T-helper 17 cell (primary cell): Measurements from ENCODE around the gene GH2. TPM values are rescaled to one million over a fixed set of nuclear protein-coding genes. Genes with fewer than 3 reads are reported as not detected.
"Not testable (repeated sequence)": the region's sequence is repeated elsewhere in the genome, so short reads cannot be mapped to it uniquely, and the experiment has no call there.

Source experiments
- ATAC-seq: fragments of 150-1000 bp; cut with Tn5 transposase; 2 replicates; pipeline ENCODE4 v1.10.0; 2021; ENCODE audit warnings: mild to moderate bottlenecking, moderate library complexity
- DNase-seq, 3 donors: peaks; one replicate each; pipeline versions ENCODE4 v3.0.0 to v3.0.0-alpha.2; 2020 to 2021
- H3K9me3 ChIP-seq: one replicate; pipeline ENCODE4 v1.7.0; 2013; ENCODE audit warnings: low read length, mild to moderate bottlenecking; ENCODE audit not compliant: control insufficient read depth, poor library complexity, severe bottlenecking
- H3K27ac Mint-ChIP-seq: one replicate; pipeline ENCODE4 v1.8.0; 2022; ENCODE audit warnings: mild to moderate bottlenecking, moderate library complexity, mixed read lengths
- H3K27me3 Mint-ChIP-seq: one replicate; pipeline ENCODE4 v1.8.0; 2022; ENCODE audit warnings: mixed read lengths
- H3K36me3 Mint-ChIP-seq: one replicate; pipeline ENCODE4 v1.8.0; 2022; ENCODE audit warnings: low read depth, mixed read lengths
- H3K4me1 Mint-ChIP-seq: one replicate; pipeline ENCODE4 v1.8.0; 2022; ENCODE audit warnings: mild to moderate bottlenecking, mixed read lengths
- H3K4me3 Mint-ChIP-seq: one replicate; pipeline ENCODE4 v1.8.0; 2022; ENCODE audit warnings: mild to moderate bottlenecking, moderate library complexity, mixed read lengths
- total RNA-seq, 4 donors: library from RNA in 2 of 4; stranded (reverse) in 2 of 4; gene quantifications; one replicate each; pipeline ENCODE4 v1.2.3 and lab custom pipeline; 2022 to 2026

Gene GH2
- total RNA-seq = not detected
- 0 reads per million in 2 donors for total RNA-seq (lab: John Stamatoyannopoulos, UW)

DNA sequence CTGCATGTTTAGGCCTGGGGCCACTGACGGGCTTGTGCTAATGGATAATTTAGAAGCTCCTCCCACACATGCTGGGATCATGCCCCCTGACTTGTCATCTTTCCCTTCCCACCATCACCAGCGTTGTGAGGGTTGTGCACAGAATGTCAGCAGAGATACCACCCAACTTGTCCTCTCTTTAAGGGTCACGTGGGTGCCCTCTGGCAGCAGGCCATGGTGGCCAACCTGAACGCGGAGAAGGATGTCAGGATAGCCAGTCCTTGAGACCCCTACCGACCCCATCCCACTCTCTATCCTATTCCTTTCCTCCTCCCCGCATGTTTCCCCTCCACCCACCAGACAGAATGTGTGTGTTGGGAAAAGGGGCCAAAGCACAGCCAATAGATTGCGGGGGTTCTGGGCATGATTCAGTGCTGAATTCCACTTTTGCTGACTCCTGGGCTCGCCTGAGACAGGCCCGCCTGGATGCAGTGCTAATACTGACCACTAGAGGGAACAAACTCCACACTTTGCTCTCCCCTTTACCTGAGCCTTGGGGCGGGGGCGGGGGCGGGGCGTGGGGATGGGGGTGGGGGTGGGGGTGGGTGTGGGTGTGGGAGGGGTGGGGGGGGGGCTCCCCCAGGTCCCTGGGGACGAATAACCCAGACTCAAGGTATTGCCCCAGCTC is at the start of gene GH2:
TSS of gene GH2 (minus strand) at position 10 of the 667 bp plus-strand sequence. CDS start 143 bp downstream, outside the sequence.
- Mint-ChIP-seq H3K4me3 (no peak within 1 kb of the TSS), H3K27ac (no peak within 1 kb of the TSS), H3K27me3 (peaks cover 9% of the 10 kb centered on the region), H3K36me3 (no peaks in the 10 kb centered on the region), H3K4me1 (peaks cover 3% of the 10 kb centered on the region)
- no peaks in the 10 kb centered on the region for H3K9me3 ChIP-seq
- peak; percentile 21 to 60 (median 41) for DNase-seq
- peak; percentile 95 for ATAC-seq

DNA sequence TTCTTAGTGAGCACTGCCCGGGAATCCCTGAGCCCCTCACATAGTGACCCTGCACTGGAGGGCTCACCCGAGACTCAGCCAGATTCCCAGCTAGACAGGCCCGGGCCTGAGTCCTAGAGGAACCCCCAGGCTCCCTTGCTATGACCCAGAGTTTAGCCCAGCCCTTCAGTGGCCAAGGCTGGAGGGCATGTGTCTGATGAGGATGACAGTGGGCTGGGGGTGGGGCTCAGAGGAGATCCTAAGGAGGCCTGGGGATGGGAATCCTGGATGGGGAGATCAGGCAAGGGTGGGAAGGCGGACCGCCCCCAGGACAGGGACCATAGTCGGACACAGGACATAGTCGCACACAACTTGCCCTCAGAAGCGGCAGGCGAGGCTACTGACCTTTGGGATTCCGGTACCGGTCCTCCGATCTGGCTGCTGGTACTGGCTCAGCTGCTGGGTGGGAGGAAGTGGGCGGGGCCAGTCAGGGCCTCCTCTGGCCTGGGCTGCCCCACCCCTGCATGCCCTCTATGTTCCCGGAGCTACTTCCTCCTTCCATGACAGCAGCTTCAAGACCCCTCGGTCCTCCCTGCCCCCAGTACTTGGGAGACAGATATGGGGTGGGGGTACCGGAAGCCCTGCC is 49.3 kb upstream of the GH2 start:
- H3K27me3 Mint-ChIP-seq = no peaks in the 10 kb centered on the region
- no peaks in the 10 kb centered on the region for H3K9me3 ChIP-seq
- H3K4me3 Mint-ChIP-seq = peak overlapping the region; percentile 96

GRCh38 chr17:63929860-63930766 is 48.4 kb upstream of the GH2 start:
- Mint-ChIP-seq H3K4me1 (peaks cover 18% of the 10 kb centered on the region), H3K36me3 (no peaks in the 10 kb centered on the region), H3K27me3 (no peaks in the 10 kb centered on the region), H3K27ac (peak overlapping the region; percentile 87), H3K4me3 (peak overlapping the region; percentile 96)
- DNase-seq (no peak), ATAC-seq (no peak)
- no peaks in the 10 kb centered on the region for H3K9me3 ChIP-seq

More for the DNA sequence above, 49.3 kb upstream of the GH2 start:
- peaks cover under 1% of the 10 kb centered on the region for H3K36me3 Mint-ChIP-seq
- DNase-seq (peak; percentile 23 to 59 (median 54)), ATAC-seq (peak; percentile 74)
- peak overlapping the region; percentile 87 for H3K27ac Mint-ChIP-seq
- peaks cover 19% of the 10 kb centered on the region for H3K4me1 Mint-ChIP-seq

DNA sequence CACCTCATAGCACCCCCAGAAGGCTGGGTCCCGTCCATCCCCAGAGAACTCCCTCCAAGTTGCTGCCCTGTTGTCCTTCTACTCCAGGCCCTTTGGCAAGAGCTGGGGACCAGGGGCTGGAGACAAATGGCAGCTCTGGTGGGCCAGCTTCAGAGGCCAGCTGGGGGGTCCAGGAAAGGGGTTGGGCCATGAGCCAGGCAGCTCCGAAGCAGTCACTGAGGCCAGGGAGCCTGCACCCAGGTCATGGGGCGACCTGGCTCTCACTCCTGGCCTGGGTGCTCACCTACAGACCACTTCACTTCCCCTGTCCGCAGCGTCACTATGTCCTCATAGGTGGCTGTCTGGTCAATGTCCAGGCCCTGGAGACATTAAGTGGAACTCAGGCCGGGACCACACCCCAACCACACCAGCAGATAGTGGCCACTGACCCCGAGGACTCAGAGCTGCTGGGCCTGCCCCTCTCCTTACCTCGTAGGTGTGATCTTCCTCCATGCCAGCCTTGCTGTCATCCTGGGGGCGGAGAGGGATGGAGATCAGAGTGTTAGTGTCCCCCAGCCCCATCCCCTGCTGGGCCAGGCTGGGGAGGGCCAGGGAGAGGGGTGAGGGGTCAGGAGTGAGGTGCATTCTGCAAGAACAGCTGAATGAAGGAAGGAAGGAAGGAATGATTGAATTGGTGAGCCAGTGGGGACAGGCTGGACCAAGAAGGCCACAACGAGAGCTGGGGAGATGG is 47.4 kb upstream of the GH2 start:
- no peaks in the 10 kb centered on the region for H3K9me3 ChIP-seq
- no peak for ATAC-seq
- no peaks in the 10 kb centered on the region for H3K36me3 Mint-ChIP-seq
- peaks cover 18% of the 10 kb centered on the region for H3K4me1 Mint-ChIP-seq
- no peak for DNase-seq
- H3K27me3 Mint-ChIP-seq = no peaks in the 10 kb centered on the region
- H3K27ac Mint-ChIP-seq = no peak overlapping the region
- peak overlapping the region; percentile 69 for H3K4me3 Mint-ChIP-seq

DNA sequence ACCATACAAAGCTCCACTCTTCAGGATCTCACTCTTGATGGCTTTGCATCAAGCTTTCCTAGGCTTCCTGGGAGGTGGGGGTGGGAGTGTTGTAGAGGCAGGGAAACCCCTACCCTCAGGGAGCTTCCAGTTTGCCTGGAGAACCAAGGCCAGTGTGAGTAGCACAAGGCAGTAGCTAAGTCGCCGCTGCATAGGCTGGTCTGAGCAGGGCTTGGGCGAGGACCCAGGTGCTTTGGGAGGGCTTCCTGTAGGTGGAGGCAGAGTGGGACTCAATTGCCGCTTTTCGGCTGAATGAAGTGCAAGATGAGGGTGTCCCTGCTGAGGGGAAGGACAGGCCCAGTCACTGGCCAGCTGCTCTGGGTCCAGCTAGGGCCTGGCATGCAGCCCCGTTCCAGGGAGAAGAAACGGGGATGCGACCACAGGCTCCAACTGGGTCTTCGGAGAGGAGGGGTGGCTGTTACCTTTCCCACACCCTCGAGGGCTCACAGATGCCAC is 46.5 kb upstream of the GH2 start:
- no peaks in the 10 kb centered on the region for H3K9me3 ChIP-seq
- Mint-ChIP-seq H3K36me3 (no peaks in the 10 kb centered on the region), H3K4me3 (no peak overlapping the region), H3K27ac (no peak overlapping the region), H3K4me1 (peaks cover 18% of the 10 kb centered on the region), H3K27me3 (no peaks in the 10 kb centered on the region)
- DNase-seq (no peak), ATAC-seq (no peak)

DNA sequence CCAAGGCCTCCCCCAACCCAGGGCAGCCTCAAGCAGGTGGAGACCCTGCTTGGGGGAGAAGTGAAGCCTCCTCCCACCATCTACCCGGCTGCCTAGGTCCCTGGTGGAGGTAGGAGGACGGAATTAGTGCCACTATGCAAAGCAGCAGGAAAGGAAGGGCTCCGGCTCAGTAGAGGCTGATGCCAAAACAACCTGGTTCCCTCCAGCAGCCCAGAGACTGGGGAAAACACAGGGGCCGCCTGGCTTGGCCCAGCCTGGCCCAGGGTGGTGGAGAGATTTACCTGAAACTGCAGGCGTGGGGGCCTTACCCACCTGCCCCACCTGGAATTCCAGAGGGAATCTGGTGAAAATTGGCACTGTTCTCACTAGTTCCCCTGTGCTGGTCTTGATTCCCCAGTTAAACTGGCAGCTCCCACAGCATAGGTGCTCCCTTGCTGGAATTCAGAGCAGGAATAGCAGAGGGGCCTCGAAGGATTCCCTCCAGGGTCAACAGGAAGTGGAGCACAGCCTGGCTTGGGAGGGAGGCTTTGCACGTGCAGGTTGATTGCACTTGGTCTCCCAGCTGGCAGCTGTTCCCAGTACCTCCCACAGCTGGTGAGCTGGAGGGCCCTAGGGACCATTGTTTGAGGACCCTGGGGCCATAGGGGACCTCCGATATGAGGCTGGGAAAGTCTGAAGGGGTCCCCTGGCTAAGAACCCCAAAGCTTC is 45.9 kb upstream of the GH2 start:
- ATAC-seq = no peak
- Mint-ChIP-seq H3K27ac (no peak overlapping the region), H3K36me3 (no peaks in the 10 kb centered on the region), H3K4me1 (peaks cover 18% of the 10 kb centered on the region), H3K4me3 (no peak overlapping the region), H3K27me3 (no peaks in the 10 kb centered on the region)
- no peak for DNase-seq
- no peaks in the 10 kb centered on the region for H3K9me3 ChIP-seq

DNA sequence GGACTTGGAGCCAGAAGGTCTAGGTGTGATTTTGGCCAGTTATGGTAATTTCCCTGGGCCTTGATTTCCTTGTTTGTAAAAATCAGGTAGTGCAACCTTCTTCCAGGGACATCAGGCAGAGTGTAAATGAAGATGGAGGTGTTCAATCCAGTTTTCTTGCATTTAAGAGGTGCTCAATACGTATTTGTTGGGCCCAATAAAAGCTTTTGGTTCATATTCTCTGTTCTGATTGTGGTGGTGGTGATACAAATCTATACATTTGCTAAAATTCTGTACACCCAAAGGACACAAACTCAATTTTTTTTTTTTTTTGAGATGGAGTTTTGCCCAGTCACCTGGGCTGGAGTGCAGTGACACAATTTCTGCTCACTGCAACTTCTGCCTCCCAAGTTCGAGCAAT is 44.4 kb upstream of the GH2 start:
- Mint-ChIP-seq H3K4me3 (no peak overlapping the region), H3K27ac (no peak overlapping the region), H3K4me1 (peaks cover 13% of the 10 kb centered on the region), H3K27me3 (no peaks in the 10 kb centered on the region), H3K36me3 (no peaks in the 10 kb centered on the region)
- no peaks in the 10 kb centered on the region for H3K9me3 ChIP-seq
- DNase-seq (no peak), ATAC-seq (no peak)

DNA sequence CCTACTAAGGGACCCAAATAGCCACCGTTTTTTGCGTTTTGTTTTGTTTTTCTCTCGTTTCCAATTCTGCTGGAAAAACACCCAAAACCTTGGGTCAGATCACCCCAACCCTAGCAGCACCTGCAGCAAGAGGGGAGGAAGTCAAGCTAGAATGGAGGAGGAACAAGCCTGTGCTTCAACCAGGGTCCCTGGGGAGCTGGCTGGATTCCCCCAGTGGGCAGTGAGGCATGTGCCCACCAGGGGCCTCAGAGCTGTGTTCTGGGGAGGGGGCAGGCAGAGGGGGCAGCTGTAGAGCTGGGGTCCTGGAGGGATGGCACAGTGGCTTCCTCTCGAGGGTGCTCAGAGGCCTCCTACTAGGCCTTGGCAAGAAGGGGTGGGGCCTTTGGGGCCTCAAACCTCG is 43.9 kb upstream of the GH2 start:
- Mint-ChIP-seq H3K27ac (no peak overlapping the region), H3K27me3 (no peaks in the 10 kb centered on the region), H3K36me3 (no peaks in the 10 kb centered on the region), H3K4me3 (no peak overlapping the region), H3K4me1 (peaks cover 8% of the 10 kb centered on the region)
- H3K9me3 ChIP-seq = no peaks in the 10 kb centered on the region
- no peak for DNase-seq
- peak; percentile 64 for ATAC-seq

GRCh38 chr17:63922402-63922801 is 40.7 kb upstream of the GH2 start:
- H3K27me3 Mint-ChIP-seq, H3K27ac Mint-ChIP-seq, H3K4me3 Mint-ChIP-seq, H3K36me3 Mint-ChIP-seq, H3K9me3 ChIP-seq, DNase-seq: not testable (repeated sequence)
- peak; percentile 38 for ATAC-seq
- H3K4me1 Mint-ChIP-seq = peaks cover 12% of the 10 kb centered on the region

DNA sequence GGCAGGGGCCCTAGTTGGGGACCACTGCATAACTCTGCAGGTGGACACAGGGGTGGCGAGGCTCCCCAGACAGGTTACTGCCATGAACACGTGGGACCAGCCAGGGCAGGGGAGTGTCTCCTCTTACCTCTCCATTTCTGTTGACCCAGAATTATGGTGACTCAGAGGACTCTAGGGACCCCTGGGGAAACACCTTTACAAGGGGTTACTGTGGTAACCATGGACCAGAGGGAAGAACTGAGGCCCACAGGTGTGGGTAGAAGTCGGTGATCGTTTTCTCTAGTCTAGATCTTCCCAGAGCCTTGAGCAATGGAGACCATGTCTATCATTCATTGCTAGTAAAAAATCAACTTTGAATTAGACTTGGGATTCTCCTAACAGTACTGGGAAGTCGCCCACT is 39.0 kb upstream of the GH2 start:
- not testable (repeated sequence) for H3K27ac Mint-ChIP-seq, H3K4me3 Mint-ChIP-seq, DNase-seq, H3K9me3 ChIP-seq, H3K27me3 Mint-ChIP-seq, H3K36me3 Mint-ChIP-seq, ATAC-seq
- H3K4me1 Mint-ChIP-seq = peaks cover 12% of the 10 kb centered on the region

- not testable (repeated sequence) for H3K4me3 Mint-ChIP-seq, DNase-seq, H3K36me3 Mint-ChIP-seq, H3K27me3 Mint-ChIP-seq, H3K9me3 ChIP-seq, ATAC-seq
- Mint-ChIP-seq H3K27ac (peak overlapping the region; percentile 92), H3K4me1 (peaks cover 12% of the 10 kb centered on the region)
These were observed 38.3 kb upstream of the GH2 start for GRCh38 chr17:63920050-63920449.

- no peaks in the 10 kb centered on the region for H3K9me3 ChIP-seq
- ATAC-seq (peak; percentile 95), DNase-seq (peak; percentile 43 to 70 (median 53))
- peak overlapping the region; percentile 92 for H3K27ac Mint-ChIP-seq
- peaks cover 4% of the 10 kb centered on the region for H3K27me3 Mint-ChIP-seq
- H3K4me1 Mint-ChIP-seq = peaks cover 12% of the 10 kb centered on the region
- H3K4me3 Mint-ChIP-seq = peak overlapping the region; percentile 72
- peaks cover 3% of the 10 kb centered on the region for H3K36me3 Mint-ChIP-seq
These were observed 37.6 kb upstream of the GH2 start for GRCh38 chr17:63919311-63919723.
